ENCODE measurements around the gene MARCHF9. TPM values are rescaled to one million over a fixed set of nuclear protein-coding genes. Genes with fewer than 3 reads are reported as not detected.

MARCHF9 gene
- total RNA-seq, 3 donors from 2014 or later (not counting 1 experiment from before 2014, with no cell fraction given) = 25.4 to 28.4 (median 26.0) TPM

GRCh38 chr12:57741844-57742738 lies 12.8 kb upstream of the MARCHF9 start:
- DNase-seq = peak; percentile 57 to 91
- no peaks in the 10 kb centered on the region for H3K9me3 Mint-ChIP-seq
- peaks cover 56 to 57% of the 10 kb centered on the region in 2 donors for H3K4me1 Mint-ChIP-seq
- H3K36me3 ChIP-seq (ENCODE audit: control insufficient read depth, insufficient read depth, low read length) = peaks cover 21% of the 10 kb centered on the region
- H3K27me3 ChIP-seq (ENCODE audit: control insufficient read depth, insufficient read depth, low read length) = no peaks in the 10 kb centered on the region
- H3K4me1 ChIP-seq (ENCODE audit: control insufficient read depth, insufficient read depth, low read length) = peaks cover 56% of the 10 kb centered on the region
- no peaks in the 10 kb centered on the region for H3K27me3 Mint-ChIP-seq (ENCODE audit: low read depth in 2 of 2)
- H3K27ac Mint-ChIP-seq = peak overlapping the region; percentile 93 to 96
- peak overlapping the region; percentile 89 for H3K27ac ChIP-seq (ENCODE audit: low read length)
- peak; percentile 50 to 75 (median 64) for ATAC-seq
- peaks cover 2% of the 10 kb centered on the region for H3K36me3 Mint-ChIP-seq
- peak overlapping the region; percentile 96 for H3K4me3 Mint-ChIP-seq
- peak overlapping the region; percentile 62 for H3K4me3 ChIP-seq (ENCODE audit: low read length)
- peak; percentile 50 for TF ChIP-seq CTCF (IDR thresholded peaks at IDR 0.05)
- 14% methylated on average over 14 of the region's 14 CpGs for WGBS (ENCODE audit: insufficient coverage)
- intact Hi-C loops (cut with micrococcal nuclease) = loop anchor here (5.0 kb wide), 2 partner anchors 150 to 265 kb away; partner anchors contain the start of genes ARHGAP9 and PIP4K2C
- H3K9me3 ChIP-seq (ENCODE audit: control insufficient read depth, insufficient read depth, low read length) = no peaks in the 10 kb centered on the region

- Histone ChIP-seq H3K4me3 (ENCODE audit: low read length) (no peak overlapping the region), H3K9me3 (ENCODE audit: control insufficient read depth, insufficient read depth, low read length) (no peaks in the 10 kb centered on the region), H3K27me3 (ENCODE audit: control insufficient read depth, insufficient read depth, low read length) (no peaks in the 10 kb centered on the region), H3K36me3 (ENCODE audit: control insufficient read depth, insufficient read depth, low read length) (peaks cover 30% of the 10 kb centered on the region), H3K27ac (ENCODE audit: low read length) (peak overlapping the region; percentile 91), H3K4me1 (ENCODE audit: control insufficient read depth, insufficient read depth, low read length) (peaks cover 56% of the 10 kb centered on the region)
- peaks cover 56 to 57% of the 10 kb centered on the region in 2 donors for H3K4me1 Mint-ChIP-seq
- no CpG with 5 or more reads among the region's 2 CpGs for WGBS (ENCODE audit: insufficient coverage)
- peaks cover 6% of the 10 kb centered on the region for H3K36me3 Mint-ChIP-seq
- H3K4me3 Mint-ChIP-seq = peak overlapping the region; percentile 98
- DNase-seq = no peak
- H3K27me3 Mint-ChIP-seq (ENCODE audit: low read depth in 2 of 2) = no peaks in the 10 kb centered on the region
- intact Hi-C loops (cut with micrococcal nuclease) = loop anchor here (1.0 to 5.0 kb wide), 4 partner anchors 9 to 266 kb away; partner anchors contain the start of genes ARHGAP9, CDK4 and PIP4K2C
- no peak for ATAC-seq
- H3K9me3 Mint-ChIP-seq = no peaks in the 10 kb centered on the region
- no peak for TF ChIP-seq CTCF (IDR thresholded peaks at IDR 0.05)
- peak overlapping the region; percentile 98 to 99 for H3K27ac Mint-ChIP-seq
Measured at GRCh38 chr12:57743769-57744168, 11.1 kb upstream of the MARCHF9 start.

GRCh38 chr12:57744194-57744776 lies 10.6 kb upstream of the MARCHF9 start:
- peak; percentile 56 to 71 (median 57) for ATAC-seq
- H3K27me3 Mint-ChIP-seq (ENCODE audit: low read depth in 2 of 2) = no peaks in the 10 kb centered on the region
- peaks cover 6% of the 10 kb centered on the region for H3K36me3 Mint-ChIP-seq
- H3K27ac Mint-ChIP-seq = peak overlapping the region; percentile 98 to 99
- Histone ChIP-seq H3K36me3 (ENCODE audit: control insufficient read depth, insufficient read depth, low read length) (peaks cover 30% of the 10 kb centered on the region), H3K4me3 (ENCODE audit: low read length) (peak overlapping the region; percentile 81), H3K27ac (ENCODE audit: low read length) (peak overlapping the region; percentile 91), H3K4me1 (ENCODE audit: control insufficient read depth, insufficient read depth, low read length) (peaks cover 51% of the 10 kb centered on the region), H3K9me3 (ENCODE audit: control insufficient read depth, insufficient read depth, low read length) (no peaks in the 10 kb centered on the region), H3K27me3 (ENCODE audit: control insufficient read depth, insufficient read depth, low read length) (no peaks in the 10 kb centered on the region)
- no peaks in the 10 kb centered on the region for H3K9me3 Mint-ChIP-seq
- peak; percentile 82 to 89 for DNase-seq
- intact Hi-C loops (cut with micrococcal nuclease) = loop anchor here (1.0 to 5.0 kb wide), 4 partner anchors 8 to 267 kb away; partner anchors contain the start of genes ARHGAP9, CDK4 and PIP4K2C
- 7% methylated on average over 21 of the region's 21 CpGs for WGBS (ENCODE audit: insufficient coverage)
- peak overlapping the region; percentile 98 for H3K4me3 Mint-ChIP-seq
- H3K4me1 Mint-ChIP-seq = peaks cover 51 to 53% of the 10 kb centered on the region in 2 donors
- TF ChIP-seq CTCF (IDR thresholded peaks at IDR 0.05) = no peak
